HG03432 (cell line): ENCODE results near the gene SDC3.
"Not testable (repeated sequence)": the region's sequence is repeated elsewhere in the genome, so short reads cannot be mapped to it uniquely, and the experiment has no call there.

Experiments
- ATAC-seq: cut with Tn5 transposase; IDR thresholded peaks from one replicate; pipeline ENCODE4 v1.9.1; 2021; ENCODE audit warnings: mild to moderate bottlenecking, moderate library complexity; ENCODE audit not compliant: unreplicated experiment

Gene SDC3, protein sequence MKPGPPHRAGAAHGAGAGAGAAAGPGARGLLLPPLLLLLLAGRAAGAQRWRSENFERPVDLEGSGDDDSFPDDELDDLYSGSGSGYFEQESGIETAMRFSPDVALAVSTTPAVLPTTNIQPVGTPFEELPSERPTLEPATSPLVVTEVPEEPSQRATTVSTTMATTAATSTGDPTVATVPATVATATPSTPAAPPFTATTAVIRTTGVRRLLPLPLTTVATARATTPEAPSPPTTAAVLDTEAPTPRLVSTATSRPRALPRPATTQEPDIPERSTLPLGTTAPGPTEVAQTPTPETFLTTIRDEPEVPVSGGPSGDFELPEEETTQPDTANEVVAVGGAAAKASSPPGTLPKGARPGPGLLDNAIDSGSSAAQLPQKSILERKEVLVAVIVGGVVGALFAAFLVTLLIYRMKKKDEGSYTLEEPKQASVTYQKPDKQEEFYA

GRCh38 chr1:30908696-30909364, at the start of gene SDC3:
SDC3 (minus strand) TSS chr1:30908758; CDS start chr1:30908586, 172 bp downstream.
- ATAC-seq: no peak

GRCh38 chr1:30957560-30958222, 49.1 kb upstream of the SDC3 start:
- no peak for ATAC-seq

DNA sequence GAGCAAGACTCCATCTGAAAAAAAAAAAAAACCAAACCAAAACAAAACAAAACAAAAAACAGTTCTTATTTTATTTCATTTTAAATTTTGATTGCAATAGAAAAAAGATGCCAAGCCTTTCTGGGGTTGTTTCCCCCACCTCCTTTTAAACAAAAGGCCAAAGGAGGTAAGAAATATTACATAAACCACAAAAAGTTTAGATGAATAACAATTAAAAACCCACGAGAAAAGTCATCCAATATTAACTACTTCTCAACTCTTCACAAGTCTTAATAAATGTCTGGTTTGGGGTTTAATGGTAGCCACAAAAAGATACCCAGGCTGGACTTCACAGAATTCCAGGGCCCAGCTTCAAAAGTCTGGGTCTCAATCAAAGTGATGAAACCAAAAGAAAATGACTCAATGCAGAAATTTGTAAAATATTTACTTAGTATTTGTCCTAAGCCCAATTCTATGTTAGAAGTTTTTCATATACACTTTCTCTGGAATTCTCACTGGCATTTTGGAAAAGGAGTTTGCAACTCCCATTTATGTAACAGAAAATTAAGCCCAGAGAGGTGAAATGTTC, 47.0 kb upstream of the SDC3 start:
- ATAC-seq: no peak

DNA sequence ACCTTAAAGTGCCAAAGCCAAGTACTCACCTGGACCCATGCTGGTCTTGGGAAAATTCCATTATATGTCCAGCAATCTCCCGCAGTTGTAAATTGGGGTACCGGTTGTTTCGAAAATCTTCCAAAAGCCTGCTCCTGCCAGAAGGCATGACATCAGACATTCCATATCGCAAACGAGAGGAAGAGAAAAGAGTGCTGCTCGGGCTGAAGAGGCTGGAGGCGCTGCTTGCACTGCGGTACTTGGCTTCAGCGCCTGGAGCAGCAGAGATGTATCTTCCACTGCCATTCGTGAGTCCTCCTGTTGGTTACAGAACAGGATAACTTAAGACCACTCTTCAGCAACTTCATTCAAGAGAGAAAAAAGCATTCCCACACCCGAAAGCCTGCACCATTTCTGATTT, 45.1 kb upstream of the SDC3 start:
- no peak for ATAC-seq

DNA sequence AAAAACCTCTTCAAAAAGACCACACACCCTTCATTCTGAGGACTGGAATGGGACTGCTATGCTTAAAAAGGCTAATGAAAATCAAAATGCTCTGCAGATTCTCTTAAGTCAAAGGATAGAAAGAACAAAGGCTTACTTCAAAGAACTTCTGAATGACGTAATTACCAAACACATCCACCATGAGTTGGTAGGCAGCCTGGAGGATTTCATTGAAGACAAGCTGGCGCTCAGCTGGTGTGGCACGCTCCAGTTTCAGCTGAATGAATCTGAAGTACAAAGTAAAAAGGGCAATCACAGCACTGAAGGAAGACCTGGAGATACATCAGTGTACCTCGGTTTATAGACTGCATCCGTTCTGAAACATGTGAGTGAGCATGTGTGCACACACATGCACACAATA, 43.5 kb upstream of the SDC3 start:
- no peak for ATAC-seq

DNA sequence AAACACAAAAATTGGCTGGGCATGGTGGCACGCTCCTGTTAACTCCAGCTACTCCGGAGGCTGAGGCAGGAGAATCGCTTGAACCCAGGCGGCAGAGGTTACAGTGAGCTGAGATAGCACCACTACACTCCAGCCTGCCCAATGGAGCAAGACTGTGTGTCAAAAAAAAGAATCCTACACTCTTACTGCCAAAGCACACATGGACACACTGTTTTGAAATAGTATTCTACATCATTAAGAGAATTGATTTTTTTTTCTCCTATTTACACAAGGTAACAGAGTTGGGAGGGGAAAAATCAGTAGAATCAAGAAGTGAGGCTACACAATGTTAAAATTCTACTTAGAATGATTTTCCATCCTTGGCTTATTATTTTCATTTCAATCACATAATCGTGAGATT, 42.1 kb upstream of the SDC3 start:
- ATAC-seq: no peak

- no peak for ATAC-seq
Measured at GRCh38 chr1:30950053-30950452, 41.5 kb upstream of the SDC3 start.

- not testable (repeated sequence) for ATAC-seq
Measured at GRCh38 chr1:30949487-30949838, 40.9 kb upstream of the SDC3 start.

DNA sequence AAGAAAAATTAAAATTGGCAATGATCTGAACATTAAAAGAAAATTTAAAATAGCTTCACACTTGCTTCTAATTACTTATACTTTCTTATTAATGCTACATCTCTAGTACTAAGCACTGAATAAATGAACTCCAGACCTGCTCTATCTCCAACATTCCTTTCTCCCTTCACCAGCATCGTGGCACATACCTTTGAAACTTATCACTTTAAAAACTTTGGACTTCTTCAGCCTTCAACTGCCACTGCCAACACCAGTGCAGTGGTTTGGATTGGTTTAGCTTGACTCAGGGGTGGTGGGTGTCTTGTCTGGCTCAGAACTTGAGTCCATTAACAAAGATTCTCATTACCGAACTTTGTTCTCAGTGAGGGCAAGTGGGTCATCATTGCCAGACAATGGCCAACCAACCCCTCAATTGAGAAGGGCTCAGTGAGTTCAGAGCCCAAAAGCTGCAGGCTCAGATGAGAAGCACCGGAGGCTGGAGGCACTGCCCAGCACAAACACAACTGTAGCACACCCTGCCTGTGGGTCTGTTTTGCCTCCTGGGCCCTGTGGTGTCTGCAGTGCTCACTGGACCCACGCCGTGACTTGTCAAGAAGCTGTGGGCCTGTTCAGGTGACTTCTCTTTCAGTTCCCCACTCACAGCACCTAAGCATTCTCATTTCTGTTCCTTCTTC, 40.4 kb upstream of the SDC3 start:
- not testable (repeated sequence) for ATAC-seq

DNA sequence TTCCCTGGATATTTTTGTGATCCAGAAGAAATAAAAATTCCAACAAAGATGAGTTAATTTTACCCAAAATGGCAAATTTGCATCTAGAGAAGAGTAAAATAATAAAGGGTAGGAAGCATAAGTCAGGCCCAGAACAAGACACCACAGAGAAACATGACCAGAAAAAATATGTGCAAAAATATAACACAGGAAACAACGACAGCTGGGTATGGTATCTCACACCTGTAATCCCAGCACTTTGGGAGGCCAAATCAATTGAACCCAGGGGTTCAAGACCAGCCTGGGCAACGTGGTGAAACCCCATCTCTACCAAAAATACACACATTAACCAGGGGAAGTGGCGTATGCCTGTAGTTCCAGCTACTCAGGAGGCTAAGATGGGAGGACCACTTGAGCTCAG, 39.7 kb upstream of the SDC3 start:
- no peak for ATAC-seq

GRCh38 chr1:30947212-30947611, 38.7 kb upstream of the SDC3 start:
- no peak for ATAC-seq

- ATAC-seq: no peak
Measured at GRCh38 chr1:30942326-30942963, 33.9 kb upstream of the SDC3 start.

DNA sequence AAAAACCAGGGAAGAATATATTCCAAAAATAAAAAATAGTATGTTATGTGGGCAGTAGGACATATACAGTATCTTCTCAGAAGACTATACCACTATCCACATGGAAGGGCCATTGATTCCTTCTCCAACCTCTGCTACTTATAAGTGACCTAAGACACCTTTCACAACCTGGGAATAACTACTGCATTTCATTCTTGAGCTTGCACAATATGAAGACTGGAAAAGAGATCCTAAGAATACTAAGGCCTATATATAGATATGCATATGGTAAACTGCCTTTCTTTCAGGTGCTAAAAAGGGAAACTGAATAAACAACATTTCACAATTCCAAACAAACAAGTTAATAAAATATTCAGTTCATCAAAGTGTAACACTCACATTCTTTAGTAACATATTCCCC, 32.0 kb upstream of the SDC3 start:
- no peak for ATAC-seq

DNA sequence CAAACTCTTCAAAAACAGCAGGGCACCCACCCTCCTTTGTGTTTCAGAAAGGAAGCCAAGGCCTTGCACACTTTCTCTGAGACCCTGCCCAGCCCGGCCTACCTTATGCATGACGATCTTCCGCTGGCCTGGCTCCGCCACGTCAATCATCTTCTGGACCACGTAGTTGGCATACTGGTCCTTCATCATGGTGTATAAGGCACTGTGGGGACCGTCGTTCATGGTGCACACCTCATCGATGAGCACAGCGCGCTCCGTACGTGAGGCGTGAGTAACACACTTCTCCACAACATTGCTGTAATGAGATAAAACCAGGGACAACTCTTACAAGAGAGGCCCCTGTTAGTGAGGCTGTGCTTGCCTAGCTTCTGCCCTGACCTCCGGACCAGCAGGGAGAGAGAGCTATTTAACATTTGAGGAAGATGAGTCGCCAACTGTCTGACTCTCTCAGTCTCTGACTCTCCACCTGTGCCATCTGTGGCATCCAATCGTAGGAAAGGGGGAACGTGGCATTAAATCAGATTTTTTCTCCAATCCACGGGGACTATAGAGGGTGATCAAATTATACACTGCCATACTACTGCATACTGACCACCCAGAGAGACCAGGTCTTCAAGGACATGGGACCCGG, 28.1 kb upstream of the SDC3 start:
- no peak for ATAC-seq

DNA sequence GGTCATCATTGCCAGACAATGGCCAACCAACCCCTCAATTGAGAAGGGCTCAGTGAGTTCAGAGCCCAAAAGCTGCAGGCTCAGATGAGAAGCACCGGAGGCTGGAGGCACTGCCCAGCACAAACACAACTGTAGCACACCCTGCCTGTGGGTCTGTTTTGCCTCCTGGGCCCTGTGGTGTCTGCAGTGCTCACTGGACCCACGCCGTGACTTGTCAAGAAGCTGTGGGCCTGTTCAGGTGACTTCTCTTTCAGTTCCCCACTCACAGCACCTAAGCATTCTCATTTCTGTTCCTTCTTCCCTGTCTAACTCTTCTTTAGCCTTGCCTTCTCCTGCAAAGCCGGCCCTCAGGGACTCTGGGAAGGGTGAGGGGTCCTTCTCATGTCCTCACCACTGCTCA, 27.2 kb upstream of the SDC3 start:
- ATAC-seq: not testable (repeated sequence)

DNA sequence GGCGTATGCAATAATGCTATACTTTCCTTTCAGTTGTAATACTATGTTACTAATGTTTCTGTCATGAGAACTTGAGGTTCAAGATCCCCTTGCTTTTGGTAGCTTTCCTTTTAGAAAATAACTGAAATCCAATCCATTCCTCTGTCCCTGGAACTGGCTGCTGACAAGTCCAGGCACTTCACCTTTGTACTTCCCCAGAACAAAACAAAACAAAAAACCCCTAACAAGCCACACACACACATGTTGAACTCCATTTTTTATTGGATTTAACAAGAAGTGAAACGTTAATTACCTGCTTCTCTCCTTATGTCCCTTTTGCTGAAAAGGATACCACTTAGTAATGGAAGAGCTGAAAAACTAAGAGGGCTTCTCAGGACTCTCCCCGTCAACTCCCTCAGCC, 26.1 kb upstream of the SDC3 start:
- ATAC-seq: no peak

- no peak for ATAC-seq
Measured at GRCh38 chr1:30933874-30934252, 25.3 kb upstream of the SDC3 start.

DNA sequence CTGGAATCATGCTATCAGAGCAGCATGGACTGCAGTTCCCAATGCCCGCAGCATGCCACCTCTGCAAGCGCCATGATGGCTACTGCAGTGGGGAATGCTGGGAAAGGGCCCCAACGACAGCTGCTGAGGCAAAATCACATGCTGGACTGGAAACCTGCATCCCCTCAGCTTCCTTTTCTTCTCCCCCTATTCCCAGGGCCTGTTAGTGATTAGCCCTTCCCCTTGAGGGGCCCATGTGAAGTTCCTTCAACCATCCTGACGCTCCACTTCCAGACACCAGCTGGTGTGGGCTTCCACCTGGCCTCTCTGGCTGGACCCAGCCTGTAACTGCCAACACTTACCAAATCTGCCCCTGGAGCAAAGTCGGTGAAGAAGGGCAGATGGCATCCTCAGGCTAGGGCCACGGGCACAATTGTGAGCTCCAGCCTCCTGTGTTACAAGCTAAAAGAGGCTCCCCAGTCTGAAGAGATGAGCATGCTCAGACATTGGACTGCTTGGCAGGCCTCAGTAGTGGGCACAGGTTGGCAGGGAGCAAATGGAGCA, 22.1 kb upstream of the SDC3 start:
- no peak for ATAC-seq

DNA sequence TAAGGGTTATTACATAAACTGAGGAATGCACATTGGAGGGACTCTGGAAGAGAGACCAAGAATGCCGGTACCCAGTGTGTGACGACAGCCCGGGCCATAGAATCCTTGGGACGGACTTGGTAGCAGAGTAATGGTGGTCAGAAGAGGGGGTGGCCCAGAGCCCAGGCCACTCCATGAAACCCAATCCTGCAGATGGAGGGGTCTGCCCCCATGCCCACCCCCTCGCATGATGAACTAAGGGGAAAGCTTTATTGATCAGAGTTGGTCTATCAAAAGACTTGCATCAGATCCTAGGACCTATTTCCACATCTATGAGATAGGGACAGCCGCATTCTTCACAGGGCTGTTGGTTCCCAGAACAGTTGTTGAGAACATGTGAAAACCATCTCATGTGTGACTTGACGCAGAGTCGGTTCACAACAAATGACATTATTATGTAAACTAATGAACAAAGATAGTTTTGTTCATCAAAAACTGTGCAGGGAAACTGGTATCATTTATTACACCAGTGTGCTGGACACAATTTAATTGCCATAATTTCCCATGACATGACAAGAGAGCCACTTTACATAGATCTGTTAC, 21.5 kb upstream of the SDC3 start:
- ATAC-seq: no peak
